Anterior cingulate cortex (tissue), 58 donors: Measurements from ENCODE around the gene OPA3.

ENCODE experiments used
- DNase-seq, 58 donors: peaks; one replicate each; lab custom pipeline; 2025; lab: John Stamatoyannopoulos, UW

OPA3 gene

DNA sequence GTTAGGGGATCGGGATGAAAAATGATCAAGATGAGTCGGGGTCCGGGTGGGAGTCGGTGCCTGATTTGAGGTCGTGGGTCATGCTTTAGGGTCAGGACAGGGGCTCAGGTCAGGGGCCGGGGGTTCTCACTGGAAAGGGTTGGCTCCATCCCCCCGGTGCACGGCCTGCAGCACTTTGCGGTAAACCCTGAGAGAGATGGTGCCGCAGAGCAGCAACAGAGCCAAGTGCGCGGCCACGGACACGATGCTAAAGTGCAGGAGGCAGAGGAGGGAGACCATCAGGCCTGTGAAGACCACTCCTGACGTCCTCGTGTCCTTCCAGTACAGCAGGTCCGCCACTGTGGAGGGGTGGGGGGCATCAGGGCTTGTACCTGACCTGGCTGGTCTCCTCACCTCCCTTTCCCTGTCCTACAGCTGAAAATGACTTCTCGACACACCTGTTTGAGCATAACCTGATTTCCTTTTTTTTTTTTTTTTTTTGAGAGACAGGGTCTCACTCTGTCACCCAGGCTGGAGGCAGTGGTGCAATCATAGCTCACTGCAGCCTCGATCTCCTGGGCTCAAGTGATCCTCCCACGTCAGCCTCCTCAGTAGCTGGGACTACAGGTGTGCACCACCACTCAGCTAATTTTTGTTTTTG is 95.3 kb downstream of the OPA3 start:
- DNase-seq, result no peak

DNA sequence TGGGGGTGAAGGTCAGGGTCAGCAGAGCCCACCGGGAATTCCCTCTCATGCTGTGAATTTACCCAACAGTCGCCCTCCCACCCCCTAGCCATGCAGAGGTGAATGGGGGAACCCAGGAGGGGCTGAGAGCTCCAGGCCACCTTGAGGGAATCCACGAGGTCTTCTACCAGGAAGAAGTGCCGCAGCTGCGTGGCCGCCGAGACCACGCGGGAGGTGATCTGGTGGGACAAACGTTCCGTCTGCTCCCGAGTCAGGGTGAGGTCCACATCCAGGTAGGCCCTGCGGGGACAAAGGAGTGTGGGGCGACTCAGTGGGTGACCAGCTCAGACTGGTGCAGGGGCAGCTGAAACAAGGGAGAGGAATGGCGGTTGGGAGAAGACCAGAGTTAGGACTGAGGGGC is 95.9 kb downstream of the OPA3 start:
- DNase-seq, result no peak

DNA sequence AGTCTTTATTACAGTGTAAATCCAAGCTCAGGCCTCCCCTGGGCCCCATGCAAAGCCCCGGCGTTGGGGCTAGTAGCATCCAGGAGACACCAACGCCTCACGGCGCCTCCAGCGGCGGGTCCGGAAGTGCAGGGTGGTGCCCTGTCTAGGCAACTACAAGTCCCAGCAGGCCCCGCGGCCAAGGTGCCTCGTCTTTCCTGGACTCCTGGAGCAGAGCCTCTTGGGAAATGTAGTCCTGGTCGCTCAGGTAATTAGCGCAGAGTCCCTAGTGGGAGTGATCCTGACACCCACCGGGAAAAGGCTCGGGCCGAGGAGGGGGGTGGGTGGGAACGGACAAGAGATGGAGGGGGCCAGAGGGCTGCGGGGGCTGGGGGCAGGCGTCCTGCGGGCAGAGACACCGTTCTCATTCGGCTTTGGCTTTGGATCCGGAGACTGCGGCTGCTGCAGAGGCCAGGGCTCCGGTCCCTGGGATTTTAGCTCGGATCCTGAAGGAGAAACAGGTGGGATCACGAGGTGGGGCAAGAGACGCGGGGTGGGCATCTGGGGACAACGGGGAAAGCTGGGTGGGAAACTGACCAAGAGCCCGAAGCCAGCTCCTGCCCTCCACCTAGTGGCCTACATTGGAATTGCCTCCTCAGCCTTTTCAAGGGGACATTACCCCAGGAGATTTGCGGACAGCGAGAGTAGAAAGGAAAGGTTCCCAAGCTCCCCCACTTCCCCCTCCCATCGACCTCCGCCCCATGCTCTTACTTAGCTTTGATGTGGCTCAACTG is 99.1 kb downstream of the OPA3 start:
- peak; percentile 39 to 98 (median 92) for DNase-seq

DNA sequence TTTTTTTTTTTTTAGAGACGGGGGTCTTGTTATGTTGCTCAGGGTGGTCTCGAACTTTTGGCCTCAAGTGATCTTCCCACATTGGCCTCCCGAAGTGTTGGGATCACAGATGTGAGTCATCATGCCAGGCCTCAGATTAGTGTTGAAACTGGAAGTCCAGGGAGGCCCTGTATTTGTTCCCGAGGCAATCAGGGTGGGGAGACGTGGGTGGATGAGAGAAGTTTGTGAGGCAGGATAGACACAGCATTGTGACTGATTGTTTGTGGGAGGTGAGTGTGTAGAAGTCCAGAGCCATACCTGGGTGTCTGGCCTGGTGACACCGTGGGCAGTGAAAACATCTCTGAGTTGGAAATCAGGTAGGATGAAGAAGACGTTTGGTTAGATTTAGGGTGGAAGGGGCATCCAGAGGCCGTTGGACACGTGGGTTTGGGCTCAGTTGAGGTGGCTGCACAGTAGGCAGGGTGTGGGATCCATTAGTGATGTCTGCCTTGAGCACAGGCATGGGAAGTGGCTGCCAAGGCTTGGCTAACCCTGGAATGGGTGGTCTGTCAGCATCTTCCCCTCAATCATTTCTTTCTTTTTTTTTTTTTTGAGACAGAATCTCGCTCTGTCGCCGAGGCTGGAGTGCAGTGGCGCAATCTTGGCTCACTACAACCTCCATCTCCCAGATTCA is 100.2 kb downstream of the OPA3 start:
- no peak for DNase-seq

DNA sequence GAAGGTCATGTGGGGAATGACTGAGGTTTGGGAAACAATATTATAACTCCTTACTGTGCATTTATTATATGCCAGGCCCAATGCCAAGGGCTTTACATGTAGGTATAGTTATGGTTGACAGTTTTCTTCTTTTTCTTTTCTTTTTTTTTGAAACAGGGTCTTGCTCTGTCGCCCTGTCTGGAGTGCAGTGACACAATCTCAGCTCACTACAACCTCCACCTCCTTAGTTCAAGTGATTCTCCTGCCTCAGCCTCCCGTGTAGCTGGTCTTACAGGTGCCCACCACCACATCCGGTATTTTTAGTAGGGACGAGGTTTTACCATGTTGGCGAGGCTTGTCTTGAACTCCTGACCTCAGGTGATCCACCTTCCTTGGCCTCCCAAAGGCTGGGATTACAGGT is 101.6 kb downstream of the OPA3 start:
- no peak for DNase-seq

DNA sequence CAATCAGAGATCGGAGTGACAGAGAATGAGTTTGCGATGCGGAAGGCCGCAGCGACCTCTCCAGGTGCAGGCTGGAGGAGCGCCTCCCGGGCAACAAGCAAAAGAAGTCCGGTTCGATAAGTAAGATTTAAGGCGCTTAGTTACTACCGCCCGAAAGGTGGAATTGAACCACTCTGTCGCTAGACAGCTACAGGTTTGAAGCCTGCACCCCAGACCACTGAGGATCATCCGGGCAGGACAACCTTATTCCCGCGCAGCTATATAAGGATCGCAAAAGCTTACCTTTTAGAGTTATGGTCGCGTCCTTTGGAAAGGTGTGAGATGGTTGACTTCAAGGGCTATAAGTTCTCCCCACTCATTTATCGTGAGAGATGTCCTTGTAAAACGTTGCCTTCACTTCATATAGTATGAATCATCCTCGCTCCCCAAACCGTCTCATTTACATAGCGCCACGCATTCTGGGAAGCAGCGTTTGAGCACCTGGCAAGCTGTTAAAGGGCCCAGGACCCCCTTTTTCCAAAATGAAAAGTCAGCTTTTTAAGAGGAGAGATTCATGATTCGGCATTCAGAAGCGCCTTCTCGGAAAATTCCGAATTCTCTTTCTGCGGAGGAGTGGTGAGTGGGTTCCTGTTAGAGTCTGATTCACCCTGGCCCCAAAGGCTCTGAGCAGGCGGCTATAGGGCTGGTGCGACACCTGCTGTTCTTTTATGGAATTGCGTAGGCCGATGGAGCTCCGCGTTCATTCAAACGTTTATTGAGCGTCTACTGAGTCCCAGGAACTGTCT is 106.0 kb downstream of the OPA3 start:
- DNase-seq, result peak in 57 of 58 donors; percentile 19 to 95 (median 77)

DNA sequence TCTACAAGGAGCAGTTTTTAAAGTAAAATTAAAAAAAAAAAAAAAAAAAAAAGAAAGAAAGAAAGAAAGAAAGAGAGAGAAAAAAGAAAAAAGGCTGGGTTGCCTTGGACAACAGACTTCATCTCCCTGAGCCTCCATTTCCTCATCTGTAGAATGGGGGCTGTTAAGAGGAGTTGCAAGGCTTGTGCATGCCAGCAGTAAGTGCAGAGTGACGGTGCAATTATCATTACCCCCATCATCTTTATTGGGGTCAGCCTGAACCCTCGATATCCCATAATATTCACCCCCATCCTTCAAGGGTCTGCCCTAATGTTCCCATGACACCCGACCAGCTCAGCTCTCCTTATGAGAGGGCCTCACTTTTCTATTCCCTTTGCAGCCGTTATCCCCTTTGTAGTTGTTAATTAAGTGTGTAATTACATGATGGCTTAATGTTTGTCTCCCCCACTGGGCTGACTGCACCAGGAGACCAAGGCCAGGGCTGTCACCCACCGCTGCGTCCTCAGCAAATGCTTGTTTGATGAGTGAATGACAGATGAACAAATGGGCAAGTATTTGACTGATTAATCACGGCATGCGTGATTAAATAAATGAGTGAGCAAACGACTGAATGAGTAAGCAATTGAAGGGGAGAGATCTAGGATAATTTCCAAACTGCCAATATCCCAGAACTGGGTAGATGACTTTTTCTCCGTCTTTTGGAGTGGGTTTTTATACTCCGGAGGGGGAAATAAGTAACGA is 106.7 kb downstream of the OPA3 start:
- peak in 4 of 58 donors; percentile 13 to 49 (median 46) for DNase-seq
